Measurements from ENCODE around the gene CCDC92B.
"Not testable (repeated sequence)": the region's sequence is repeated elsewhere in the genome, so short reads cannot be mapped to it uniquely, and the experiment has no call there.

DNA sequence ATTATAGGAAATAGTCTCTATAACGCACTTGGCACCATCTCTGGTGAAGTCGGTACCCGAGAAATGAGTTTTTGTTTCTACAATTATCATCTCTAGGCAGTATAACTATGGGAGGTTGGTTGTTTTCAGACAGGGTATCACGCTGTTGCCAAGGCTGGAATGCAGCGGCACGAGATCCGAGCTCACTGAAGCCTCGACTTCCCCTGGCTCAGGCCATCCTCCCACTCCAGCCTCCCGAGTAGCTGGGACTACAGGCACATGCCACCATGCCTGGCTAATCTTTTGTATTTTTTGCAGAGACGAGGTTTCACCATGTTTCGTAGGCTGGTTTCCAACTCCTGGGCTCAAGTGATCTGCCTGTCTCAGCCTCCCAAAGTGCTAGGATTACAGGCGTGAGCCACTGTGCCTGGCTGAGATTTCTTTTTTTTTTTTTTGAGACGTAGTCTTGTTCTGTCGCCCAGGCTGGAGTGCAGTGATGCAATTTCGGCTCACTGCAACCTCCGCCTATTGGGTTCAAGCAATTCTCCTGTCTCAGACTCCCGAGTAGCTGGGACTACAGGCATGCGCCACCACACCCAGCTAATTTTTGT lies 50.1 kb downstream of the CCDC92B start:
- TF ChIP-seq, protein P1, sequence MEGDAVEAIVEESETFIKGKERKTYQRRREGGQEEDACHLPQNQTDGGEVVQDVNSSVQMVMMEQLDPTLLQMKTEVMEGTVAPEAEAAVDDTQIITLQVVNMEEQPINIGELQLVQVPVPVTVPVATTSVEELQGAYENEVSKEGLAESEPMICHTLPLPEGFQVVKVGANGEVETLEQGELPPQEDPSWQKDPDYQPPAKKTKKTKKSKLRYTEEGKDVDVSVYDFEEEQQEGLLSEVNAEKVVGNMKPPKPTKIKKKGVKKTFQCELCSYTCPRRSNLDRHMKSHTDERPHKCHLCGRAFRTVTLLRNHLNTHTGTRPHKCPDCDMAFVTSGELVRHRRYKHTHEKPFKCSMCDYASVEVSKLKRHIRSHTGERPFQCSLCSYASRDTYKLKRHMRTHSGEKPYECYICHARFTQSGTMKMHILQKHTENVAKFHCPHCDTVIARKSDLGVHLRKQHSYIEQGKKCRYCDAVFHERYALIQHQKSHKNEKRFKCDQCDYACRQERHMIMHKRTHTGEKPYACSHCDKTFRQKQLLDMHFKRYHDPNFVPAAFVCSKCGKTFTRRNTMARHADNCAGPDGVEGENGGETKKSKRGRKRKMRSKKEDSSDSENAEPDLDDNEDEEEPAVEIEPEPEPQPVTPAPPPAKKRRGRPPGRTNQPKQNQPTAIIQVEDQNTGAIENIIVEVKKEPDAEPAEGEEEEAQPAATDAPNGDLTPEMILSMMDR (IDR thresholded peaks at IDR 0.05): not testable (repeated sequence)
- not testable (repeated sequence) for TF ChIP-seq POLR2A (IDR thresholded peaks at IDR 0.05)

Data from tibial nerve (tissue), 3 donors.